Ishikawa (cell line): Measurements from ENCODE around the gene AAGAB.

Experiments
- CREB1 ChIP-seq: IDR thresholded peaks from 2 replicates; pipeline ENCODE4 v1.6.1; 2012; ENCODE audit warnings: low read depth
- EP300 ChIP-seq: IDR thresholded peaks from 2 replicates; pipeline ENCODE4 v1.6.1; 2012; ENCODE audit warnings: borderline replicate concordance
- FOXM1 ChIP-seq: IDR thresholded peaks from 2 replicates; pipeline ENCODE4 v1.6.1; 2012; ENCODE audit warnings: low read depth, borderline replicate concordance
- RAD21 ChIP-seq: IDR thresholded peaks from 2 replicates; pipeline ENCODE4 v1.6.1; 2012; ENCODE audit warnings: low read depth
- TCF12 ChIP-seq: IDR thresholded peaks from 2 replicates; pipeline ENCODE4 v1.6.1; 2012; ENCODE audit warnings: low read depth
- TEAD4 ChIP-seq: IDR thresholded peaks from 2 replicates; pipeline ENCODE4 v1.6.1; 2012
- YY1 ChIP-seq: IDR thresholded peaks from 2 replicates; pipeline ENCODE4 v1.6.1; 2012; ENCODE audit warnings: low read depth
- TF ChIP-seq, protein P1 (sequence below): IDR thresholded peaks from 2 replicates; pipeline ENCODE4 v1.6.1; 2012; ENCODE audit warnings: low read depth, mild to moderate bottlenecking

- no peak for TF ChIP-seq YY1
- TF ChIP-seq TEAD4 = no peak
- no peak for TF ChIP-seq EP300
- TF ChIP-seq, protein P1, sequence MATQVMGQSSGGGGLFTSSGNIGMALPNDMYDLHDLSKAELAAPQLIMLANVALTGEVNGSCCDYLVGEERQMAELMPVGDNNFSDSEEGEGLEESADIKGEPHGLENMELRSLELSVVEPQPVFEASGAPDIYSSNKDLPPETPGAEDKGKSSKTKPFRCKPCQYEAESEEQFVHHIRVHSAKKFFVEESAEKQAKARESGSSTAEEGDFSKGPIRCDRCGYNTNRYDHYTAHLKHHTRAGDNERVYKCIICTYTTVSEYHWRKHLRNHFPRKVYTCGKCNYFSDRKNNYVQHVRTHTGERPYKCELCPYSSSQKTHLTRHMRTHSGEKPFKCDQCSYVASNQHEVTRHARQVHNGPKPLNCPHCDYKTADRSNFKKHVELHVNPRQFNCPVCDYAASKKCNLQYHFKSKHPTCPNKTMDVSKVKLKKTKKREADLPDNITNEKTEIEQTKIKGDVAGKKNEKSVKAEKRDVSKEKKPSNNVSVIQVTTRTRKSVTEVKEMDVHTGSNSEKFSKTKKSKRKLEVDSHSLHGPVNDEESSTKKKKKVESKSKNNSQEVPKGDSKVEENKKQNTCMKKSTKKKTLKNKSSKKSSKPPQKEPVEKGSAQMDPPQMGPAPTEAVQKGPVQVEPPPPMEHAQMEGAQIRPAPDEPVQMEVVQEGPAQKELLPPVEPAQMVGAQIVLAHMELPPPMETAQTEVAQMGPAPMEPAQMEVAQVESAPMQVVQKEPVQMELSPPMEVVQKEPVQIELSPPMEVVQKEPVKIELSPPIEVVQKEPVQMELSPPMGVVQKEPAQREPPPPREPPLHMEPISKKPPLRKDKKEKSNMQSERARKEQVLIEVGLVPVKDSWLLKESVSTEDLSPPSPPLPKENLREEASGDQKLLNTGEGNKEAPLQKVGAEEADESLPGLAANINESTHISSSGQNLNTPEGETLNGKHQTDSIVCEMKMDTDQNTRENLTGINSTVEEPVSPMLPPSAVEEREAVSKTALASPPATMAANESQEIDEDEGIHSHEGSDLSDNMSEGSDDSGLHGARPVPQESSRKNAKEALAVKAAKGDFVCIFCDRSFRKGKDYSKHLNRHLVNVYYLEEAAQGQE = no peak
- TF ChIP-seq CREB1 = no peak
- TF ChIP-seq TCF12 = no peak
- no peak for TF ChIP-seq FOXM1
- peak; percentile 60 for TF ChIP-seq RAD21
These were observed 14.0 kb downstream of the AAGAB start for GRCh38 chr15:67240235-67241131.
